Fibroblast of the aortic adventitia (primary cell): Measurements from ENCODE around the gene SNX14. TPM values are rescaled to one million over a fixed set of nuclear protein-coding genes. Genes with fewer than 3 reads are reported as not detected.

Source experiments
- DNase-seq: peaks from one replicate; pipeline ENCODE4 v3.0.0-alpha.2; 2010; ENCODE audit warnings: low read depth
- H3K4me3 ChIP-seq: 2 replicates; pipeline ENCODE4 v1.5.1; 2011; ENCODE audit warnings: low read depth, mild to moderate bottlenecking, control low read depth, low read length, moderate library complexity
- CTCF ChIP-seq: IDR thresholded peaks from 2 replicates; pipeline ENCODE4 v1.5.1; 2011; ENCODE audit warnings: mild to moderate bottlenecking, low read length, control low read depth, inconsistent platforms; ENCODE audit not compliant: insufficient read depth
- total RNA-seq: library from RNA; depleted of rRNA; stranded (reverse); fragments of >200 nt; gene quantifications from 2 replicates; pipeline ENCODE4 v1.2.3, GENCODE V29; 2012; ENCODE audit warnings: low replicate concordance

Gene SNX14
- total RNA-seq, 1 donor = 99.1 TPM

- DNase-seq = no peak
- TF ChIP-seq CTCF = no peak
- H3K4me3 ChIP-seq = no peak overlapping the region
Measured at GRCh38 chr6:85506441-85507093, 87.1 kb downstream of the SNX14 start.

DNA sequence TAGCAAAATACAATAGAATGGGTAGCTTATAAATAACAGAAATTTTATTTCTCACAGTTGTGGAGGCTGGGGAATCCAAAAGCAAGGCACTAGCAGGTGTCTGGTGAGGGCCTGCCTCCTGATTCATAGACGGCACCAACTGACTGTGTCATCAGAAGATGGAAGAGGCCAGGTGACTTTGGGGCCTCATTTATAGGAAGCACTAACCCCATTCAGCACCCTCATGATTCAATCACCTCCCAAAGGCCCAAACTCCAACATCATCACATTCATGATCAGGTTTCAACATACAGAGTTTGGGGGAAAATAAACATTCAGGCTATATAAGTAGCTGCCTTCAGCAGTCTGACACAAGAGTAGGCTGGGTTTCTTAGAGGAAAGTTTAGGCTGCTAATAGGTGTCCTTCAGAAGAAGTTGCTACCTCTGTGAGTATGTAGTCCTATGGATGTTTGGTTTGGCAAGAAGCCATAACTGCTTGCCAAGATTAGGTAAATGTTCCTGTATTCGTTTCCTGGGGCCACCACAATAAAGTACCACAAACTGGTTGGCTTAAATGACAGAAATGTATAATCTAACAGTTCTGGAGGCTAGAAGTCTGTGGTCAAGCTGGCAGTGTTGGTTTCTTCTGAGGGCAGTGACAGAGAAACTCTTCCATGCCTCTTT lies 94.9 kb downstream of the SNX14 start:
- DNase-seq = peak; percentile 43

DNA sequence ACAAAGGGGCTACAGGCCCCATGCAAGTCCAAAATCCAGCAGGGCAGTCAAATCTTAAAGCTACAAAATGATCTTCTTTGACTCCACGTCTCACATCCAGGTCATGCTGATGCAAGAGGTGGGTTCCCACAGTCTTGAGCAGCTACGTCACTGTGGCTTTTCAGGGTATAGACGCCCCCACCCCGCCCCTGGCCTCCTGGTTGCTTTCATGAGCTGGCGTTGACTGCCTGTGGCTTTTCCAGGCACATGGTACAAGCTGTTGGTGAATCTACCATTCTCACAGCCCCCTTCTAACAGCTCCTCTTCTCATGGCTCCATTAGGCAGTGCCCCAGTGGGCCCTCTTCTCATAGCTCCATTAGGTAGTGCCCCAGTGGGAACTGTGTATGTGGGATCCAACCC lies 96.8 kb downstream of the SNX14 start:
- no peak for DNase-seq
- no peak for TF ChIP-seq CTCF
- no peak overlapping the region for H3K4me3 ChIP-seq

More for the DNA sequence above, 94.9 kb downstream of the SNX14 start:
- no peak for TF ChIP-seq CTCF
- H3K4me3 ChIP-seq = no peak overlapping the region

DNA sequence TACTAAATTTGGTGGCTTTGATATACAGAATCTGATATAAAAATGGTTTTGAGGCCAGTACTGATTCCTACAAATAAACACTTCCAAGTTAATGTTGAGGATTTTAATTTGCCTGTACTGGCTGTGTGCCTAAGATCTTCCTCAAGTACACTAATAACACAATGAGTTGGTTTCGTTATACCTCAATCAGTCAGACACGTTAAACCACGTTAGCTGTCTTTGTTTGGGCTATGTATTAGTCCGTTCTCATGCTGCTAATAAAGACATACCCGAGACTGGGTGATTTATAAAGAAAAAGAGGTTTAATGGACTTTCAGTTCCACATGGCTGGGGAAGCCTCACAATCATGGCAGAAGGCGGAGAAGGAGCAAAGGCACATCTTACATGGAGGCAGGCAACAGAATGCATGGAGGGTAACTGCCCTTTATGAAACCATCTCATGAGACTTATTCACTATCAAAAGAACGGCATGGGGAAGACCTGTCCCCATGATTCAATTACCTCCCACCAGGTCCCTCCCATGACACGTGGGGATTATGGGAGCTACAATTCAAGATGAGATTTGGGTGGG lies 97.6 kb downstream of the SNX14 start:
- no peak overlapping the region for H3K4me3 ChIP-seq
- no peak for DNase-seq
- no peak for TF ChIP-seq CTCF

DNA sequence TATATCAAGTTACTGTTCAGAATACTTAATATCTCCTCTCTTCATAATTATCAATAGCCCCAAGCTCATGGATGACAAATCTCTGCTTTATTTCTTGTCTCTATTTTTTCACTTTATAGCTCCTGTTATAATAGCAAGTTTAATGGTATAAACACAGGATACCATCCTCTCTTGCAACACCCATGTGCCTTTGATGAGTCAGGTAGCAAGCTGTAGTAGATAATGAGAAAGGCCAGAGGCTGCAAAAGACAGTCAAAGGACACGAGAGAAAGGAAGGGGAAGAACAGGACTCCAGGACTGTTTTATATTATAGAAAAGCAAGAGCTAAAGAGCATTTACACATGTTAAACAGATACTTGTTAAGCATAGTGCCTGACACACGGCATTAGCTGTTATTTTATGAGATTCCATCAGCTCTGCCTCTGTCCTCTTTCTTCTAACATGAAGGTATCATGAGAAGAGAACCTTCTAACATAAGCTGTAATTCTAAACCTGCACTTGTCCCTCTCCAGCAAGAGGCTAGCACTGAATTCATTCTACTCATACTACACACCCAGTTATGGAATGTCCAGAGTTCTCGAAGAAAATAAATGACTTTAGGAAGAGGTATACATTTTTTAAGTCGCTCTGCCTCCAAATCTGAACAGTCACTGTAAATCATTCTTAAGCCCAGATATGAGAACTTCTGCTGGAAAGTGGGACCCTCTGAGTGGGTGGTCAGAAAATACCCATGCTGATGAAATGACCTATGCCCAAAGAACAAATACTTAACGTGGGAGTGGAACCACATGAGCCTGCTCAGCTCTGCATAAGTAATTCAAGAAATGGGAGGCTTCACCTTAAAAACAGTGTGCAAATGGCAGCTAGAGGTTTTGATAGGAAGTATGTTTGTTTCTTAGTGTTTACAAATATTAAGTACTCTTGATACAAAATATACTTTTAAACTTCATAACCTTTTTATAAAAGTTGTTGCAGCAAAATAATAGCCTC lies 98.8 kb downstream of the SNX14 start:
- DNase-seq = no peak

More for the DNA sequence above, 98.8 kb downstream of the SNX14 start:
- TF ChIP-seq CTCF = no peak
- H3K4me3 ChIP-seq = no peak overlapping the region
